Activated CD4-positive, alpha-beta T cell treated with anti-CD3 and anti-CD28 coated beads, Interleukin-2, Interleukin-4, amounts not matched to agents 100 ng/mL and 50 ng/mL, durations not matched to agents 16 hours and 8 hours (primary cell): ENCODE data around the gene OR52B6.
"Not testable (repeated sequence)": the region's sequence is repeated elsewhere in the genome, so short reads cannot be mapped to it uniquely, and the experiment has no call there.

Source experiments
- DNase-seq: peaks from one replicate; pipeline ENCODE4 v3.0.0-alpha.2; 2020; ENCODE audit warnings: low spot score

The OR52B6 gene, protein sequence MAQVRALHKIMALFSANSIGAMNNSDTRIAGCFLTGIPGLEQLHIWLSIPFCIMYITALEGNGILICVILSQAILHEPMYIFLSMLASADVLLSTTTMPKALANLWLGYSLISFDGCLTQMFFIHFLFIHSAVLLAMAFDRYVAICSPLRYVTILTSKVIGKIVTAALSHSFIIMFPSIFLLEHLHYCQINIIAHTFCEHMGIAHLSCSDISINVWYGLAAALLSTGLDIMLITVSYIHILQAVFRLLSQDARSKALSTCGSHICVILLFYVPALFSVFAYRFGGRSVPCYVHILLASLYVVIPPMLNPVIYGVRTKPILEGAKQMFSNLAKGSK

DNA sequence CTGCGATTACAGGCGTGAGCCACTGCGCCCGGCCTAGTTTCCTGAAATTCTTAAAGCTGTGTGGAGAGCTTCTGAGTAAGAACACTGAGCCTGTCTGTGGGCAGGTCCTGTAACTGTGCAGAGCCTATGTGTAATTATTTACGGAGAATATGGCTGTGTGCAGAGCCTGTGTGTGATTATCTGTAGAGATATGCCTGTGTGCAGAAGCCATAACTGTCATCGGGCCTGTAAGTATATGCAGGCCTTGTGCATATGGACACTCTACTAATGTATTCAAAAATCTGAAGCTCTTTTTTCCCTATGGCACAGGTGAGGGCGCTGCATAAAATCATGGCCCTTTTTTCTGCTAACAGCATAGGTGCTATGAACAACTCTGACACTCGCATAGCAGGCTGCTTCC, at the start of gene OR52B6:
TSS of gene OR52B6 (plus strand) at position 301 of the 400 bp plus-strand sequence. CDS start at position 301, 0 bp downstream.
- no peak for DNase-seq

DNA sequence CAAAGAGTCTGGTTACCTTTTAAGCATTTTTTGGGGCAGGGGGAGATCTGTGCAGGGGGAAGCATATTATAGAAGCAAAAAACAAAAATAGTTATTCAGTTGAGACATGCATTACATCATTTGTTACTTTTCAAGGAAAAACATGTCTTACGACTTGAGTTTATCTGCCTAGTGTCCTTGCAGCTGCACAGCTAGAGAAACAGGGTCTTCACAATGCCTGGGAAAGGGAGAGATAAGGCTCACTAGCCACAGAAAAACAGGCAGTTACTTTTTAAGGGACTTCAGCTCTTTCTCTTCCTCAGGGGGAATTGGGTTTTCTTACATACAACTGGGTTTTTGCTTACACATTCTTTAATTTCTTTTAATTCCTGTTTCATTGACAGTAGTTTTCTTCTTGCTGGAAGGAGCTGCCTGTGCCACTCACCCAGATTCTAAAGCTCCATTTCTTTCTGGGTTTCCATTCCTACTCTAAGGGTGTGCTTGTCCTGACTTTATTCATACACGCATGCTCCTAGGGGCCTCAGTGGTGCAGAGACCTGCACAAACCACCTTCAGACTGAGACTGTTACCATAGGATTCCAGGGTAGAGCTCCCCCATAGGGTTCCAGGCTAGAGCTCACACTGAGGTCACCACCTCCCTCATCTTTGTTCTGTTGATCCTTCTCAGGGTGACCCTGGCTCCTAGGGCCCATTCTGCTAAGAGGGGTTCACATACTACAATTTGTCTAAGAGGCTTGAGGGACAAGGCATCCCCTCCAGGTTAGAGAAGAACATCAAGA, 49.4 kb upstream of the OR52B6 start:
- no peak for DNase-seq

DNA sequence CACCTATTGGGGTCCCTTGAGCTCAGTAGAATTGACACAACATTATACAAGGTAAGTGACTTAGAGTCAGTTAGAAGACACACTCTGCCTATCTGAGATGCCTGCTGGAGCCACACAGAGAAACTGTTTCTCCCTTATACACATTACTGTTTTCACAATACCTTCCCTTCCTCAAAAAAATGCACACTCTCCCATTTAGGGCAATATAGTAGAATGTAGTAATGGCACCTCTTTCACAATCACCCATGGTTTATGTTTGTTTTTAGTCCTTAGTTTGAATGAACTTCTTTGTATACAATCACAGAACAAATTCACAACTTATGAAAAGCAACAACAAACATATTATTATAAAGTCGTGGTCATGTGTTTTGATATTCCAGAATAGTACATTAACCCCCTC, 46.6 kb upstream of the OR52B6 start:
- no peak for DNase-seq

DNA sequence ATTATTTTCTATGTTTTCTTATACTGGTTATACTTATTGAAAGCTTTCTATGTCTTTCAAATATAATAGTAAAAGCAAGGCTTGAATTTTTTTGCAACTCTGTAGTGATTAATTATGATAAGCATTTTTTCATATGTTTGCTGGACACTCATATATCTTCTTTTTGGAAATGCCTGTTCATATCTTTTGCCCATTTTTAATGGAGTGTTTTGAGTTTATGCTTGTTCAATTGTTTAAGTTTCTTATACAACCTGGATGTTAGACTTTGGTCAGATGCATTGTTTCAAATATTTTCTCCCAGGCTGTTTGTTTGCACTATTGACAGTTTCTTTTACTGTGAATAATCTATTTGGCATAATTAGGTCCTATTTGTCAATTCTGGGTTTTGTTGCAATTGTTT, 44.2 kb upstream of the OR52B6 start:
- no peak for DNase-seq

DNA sequence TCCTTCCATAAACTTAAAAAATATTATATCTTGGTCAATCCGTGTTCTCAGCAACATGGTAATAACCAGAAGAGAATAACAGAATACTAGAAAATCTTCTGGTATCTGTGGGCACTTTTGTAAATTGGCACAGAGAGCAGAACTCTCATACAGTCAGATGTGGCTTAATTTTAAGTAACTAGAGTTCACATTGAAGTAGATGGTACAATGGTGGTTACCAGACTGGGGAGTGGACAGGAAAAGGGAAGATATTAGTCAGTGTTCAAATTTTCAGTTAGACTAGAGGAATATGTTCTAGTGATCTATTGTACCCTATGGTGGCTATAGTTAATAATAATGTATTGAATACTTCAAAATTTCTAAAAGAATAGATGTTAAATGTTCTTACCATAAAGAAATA, 39.2 kb upstream of the OR52B6 start:
- DNase-seq, result no peak

DNA sequence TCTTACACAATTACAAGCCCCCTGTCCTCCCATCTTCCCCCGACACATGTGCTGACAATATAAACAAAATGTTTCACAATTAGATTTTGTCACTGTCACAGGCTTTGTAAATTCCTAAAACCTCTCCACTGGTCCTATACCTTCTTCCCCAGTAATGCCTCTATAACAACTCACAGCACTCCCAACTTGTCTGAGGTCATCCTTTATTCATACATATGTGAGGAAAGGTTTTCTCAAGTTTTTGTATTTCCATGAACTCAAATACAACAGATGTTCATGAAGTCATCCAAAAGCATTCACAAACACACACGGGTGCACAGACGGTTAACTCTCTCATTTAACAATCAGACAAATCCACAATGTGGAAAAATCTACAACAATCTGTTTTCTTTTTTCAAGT, 34.2 kb upstream of the OR52B6 start:
- DNase-seq, result no peak

DNA sequence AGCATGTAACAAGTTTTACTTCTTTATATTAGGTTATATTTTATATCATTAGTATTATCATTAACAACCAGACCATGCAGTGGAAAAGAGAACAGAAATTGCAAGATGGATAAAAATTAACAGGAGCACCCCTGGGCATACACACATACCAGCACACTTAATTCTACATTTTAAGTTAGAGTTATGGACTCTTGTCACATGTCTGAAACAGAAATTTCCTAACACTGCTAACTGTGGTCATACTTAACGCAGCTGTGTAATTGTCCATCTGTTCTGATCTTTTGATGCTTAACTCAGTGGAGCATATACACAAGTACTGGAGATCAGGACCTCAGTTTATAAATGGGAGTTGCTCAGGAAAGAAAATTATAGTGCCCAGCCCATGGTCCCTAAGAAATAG, 32.7 kb upstream of the OR52B6 start:
- no peak for DNase-seq

DNA sequence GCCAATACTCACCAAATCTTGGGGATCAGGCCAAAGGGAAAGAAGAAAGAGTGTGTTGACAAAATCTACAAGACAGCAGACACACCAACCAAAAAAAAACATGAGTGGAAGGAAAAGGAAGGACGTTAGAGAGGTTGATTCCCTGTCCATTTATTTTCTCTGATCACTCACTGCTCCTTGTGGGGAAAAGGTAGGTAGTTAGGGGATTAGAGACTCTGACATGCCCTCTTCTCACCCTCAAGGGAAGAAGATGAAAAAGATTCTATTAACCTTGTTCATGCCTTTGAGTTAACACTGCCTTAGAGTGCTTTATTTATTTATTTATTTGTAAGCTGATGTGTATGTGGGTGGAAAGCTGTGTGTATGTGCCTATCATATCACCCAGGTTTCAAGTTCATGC, 32.2 kb upstream of the OR52B6 start, which contains the start of gene OR52H1:
TSS of gene OR52H1 (minus strand) at position 101 of the 400 bp plus-strand sequence. CDS start 3,035 bp downstream, outside the sequence.
- no peak for DNase-seq

DNA sequence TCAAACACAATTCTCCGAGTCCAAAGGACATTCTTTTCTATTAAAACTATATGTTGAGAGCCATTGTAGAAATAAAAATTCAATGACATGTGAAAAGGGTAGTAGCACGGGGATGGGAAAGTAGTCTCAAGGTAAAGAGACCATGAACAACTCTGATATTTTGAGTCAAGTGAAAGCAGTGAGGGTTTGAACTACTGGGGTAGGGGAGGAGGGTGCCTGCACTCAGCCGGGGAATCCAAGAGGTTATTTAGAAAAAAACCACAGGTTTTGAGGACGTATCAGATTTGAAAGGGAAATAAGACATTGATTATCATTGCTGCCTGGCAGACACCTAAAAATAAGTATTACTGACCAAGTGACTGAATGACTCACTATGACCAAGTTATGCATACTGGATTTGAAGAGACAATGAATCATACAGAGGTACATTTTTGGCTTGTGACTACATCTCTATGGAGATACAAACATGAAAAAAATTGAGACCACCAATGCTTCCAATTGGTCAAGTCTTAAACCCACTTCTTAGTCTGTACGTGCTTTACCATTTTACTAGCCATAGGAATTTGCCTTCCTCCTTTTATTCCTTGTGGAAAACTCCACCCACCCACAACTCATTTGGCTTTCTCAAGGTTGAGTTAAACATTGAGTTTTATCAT, 30.1 kb upstream of the OR52B6 start:
- no peak for DNase-seq

DNA sequence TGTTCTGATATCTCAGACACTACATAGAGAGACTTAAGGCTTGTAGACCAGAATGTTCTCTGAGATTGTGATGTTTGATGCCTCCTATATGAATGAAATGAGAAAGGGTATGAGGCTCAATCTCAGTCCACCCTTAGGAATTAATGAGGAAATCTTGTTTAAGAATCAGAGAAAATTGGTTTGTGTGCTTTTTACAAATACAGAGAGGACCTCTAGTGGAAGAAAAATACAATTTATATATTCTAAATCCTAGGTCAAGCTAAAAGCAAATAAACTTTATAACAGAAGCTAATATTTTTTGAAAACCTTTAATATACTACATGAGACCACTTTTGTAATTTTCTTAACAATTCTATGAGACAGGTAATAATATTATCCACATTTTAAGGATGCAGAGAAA, 27.3 kb upstream of the OR52B6 start:
- no peak for DNase-seq

DNA sequence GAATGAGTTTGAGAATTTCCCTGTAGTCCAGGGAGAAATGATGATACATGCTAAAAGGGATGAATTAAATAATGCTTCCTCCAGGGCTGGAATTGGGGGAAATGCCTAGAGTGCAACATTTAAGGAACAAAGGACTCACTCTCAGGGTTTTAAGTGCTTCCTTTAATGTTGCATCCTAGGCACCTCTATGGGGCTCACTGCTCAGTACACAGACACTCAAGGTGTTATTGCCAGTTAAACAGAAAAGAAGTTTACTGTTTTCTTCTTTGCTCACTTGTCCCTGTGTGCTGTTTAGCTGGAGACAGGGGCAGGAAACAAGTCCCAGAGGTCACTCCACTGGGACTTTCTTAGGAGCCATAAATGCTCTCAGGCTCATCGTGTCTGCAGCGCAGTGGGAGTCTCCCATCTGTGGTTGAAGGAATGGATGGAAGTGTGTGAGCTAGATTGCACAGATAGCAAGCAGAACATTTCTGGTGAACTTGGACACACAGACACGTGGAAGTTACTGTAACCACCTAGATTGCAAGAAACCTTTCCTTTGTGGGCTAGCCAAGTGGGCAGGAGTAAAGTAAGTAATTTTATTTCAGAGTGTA, 24.0 kb upstream of the OR52B6 start:
- DNase-seq, result no peak

DNA sequence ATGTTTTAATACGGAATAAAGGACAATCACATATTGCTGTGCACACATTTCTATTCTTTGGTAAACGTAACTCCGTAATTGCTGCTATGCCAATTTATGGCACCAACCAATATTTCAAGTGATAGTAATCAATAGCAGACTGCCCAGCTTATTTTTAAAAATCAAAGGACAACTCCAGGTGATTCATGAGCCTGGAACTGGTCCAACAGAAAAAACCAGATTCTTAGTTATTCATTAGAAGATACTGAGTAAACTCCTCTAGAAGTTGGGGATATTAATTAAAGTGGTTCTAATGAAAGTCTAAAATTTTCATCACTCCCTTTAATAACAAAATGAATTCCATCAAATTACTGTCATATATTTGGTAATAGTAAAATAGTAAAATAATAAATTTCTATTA, 22.9 kb upstream of the OR52B6 start:
- no peak for DNase-seq

DNA sequence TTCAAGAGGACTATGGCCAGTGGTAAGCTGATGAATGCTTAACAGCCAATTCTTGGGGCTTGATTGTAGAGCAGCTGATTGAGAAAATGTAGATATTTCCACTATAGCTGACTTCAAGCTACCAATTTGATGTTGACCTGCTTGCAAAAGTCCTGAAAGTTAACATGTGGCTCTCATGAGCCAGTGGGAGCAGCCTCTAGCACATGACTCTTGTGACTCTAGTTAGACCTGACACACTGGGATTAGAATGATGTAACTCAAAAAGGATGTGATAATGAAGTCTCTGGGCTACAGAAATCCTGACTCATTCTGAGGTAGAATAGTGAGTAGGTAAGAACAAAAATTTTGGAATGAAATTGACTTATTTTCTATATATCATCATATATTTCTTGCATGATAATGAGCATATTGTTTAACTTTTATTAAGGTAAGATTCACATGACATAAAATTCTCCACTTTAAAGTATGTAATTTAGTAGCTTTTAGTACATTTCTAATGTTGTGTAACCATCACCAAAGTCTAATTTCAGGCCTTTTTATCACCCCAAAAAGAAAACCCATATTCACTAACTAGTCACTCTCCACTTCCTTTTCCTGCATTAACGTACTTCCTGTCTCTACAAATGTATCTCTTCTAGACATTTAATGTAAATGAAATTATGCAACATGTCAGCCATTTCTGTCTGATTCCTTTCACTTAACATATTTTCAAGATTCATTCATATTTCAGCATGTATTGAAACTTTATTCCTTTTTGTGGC, 16.2 kb upstream of the OR52B6 start:
- DNase-seq, result no peak

DNA sequence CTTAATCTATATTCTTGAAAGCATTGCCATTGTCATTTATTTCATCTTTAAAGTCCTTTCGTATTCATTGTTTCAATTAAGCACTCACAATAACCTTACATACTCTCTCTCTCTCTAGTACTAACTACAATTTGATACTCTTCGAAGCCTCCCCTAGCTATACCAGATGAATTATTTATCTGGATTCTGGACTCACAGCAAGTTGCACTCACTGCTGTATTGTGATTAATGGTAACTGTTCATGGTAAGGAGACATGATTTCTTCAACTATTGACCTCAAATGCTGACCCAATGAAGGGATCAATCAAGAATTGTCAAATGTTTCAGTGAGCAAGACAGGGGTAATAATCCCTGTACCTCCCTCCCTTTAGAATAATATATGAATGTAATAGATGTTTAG, 6.0 kb upstream of the OR52B6 start:
- DNase-seq, result no peak

DNA sequence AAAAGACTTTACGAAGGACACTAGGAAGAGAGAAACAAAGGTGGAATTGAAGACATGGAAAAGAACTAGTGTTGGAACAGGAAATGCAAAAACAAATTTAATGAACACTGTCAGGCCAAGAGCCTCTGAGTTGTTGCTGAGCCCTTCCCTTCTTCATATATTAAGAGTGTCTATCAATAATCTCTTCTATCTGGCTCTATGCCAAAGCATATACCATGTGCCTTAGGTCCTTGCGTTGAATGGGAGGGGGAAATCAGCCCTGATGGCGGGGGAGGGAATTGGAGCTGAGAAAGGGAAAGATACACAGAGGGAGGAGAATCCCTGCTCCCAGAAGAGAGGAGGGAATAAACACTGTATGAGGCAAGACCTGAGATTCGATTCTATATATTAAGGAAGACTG, 5.5 kb upstream of the OR52B6 start:
- no peak for DNase-seq

DNA sequence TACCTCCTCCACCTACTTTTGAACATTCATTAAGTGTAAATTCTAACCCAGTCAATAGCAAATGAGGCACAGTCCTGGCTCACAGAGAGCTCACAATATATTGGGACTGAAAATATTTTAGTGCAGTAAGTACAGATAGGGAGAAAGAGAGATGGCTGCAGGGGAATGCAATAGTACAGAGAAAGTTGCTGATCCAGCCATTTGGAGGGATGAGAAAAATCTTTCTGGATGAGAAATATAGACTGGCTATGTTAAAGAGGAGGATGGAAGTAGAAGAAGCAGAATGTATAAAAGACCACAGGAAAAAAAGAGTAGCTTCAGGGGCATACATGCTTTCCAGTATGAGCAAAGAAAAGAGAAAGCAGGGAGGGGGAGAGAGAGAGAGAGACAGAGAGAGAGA, 3.6 kb upstream of the OR52B6 start:
- DNase-seq, result no peak

DNA sequence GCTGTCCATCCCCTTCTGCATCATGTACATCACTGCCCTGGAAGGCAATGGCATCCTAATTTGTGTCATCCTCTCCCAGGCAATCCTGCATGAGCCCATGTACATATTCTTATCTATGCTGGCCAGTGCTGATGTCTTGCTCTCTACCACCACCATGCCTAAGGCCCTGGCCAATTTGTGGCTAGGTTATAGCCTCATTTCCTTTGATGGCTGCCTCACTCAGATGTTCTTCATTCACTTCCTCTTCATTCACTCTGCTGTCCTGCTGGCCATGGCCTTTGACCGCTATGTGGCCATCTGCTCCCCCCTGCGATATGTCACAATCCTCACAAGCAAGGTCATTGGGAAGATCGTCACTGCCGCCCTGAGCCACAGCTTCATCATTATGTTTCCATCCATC, 337 bp downstream of the OR52B6 start:
- no peak for DNase-seq

DNA sequence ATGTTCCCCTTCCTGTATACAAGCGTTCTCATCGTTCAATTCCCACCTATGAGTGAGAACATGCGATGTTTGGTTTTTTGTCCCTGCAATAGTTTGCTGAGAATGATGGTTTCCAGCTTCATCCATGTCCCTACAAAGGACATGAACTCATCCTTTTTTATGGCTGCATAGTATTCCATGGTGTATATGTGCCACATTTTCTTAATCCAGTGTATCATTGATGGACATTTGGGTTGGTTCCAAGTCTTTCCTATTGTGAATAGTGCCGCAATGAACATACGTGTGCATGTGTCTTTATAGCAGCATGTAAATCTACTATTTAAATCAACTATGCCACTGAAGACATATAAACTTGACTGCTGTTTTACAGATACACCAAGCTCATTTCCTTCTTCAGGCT, 3.8 kb downstream of the OR52B6 start:
- not testable (repeated sequence) for DNase-seq

DNA sequence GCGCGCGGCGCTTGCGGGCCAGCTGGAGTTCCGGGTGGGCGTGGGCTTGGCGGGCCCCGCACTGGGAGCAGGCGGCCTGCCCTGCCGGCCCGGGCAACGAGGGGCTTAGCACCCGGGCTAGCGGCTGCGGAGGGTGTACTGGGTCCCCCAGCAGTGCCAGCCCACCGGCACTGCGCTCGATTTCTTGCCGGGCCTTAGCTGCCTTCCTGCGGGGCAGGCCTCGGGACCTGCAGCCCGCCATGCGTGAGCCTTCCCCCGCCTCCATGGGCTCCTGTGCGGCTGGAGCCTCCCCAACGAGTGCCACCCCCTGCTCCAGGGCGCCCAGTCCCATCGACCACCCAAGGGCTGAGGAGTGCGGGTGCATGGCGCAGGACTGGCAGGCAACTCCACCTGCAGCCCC, 9.2 kb downstream of the OR52B6 start:
- DNase-seq, result not testable (repeated sequence)

DNA sequence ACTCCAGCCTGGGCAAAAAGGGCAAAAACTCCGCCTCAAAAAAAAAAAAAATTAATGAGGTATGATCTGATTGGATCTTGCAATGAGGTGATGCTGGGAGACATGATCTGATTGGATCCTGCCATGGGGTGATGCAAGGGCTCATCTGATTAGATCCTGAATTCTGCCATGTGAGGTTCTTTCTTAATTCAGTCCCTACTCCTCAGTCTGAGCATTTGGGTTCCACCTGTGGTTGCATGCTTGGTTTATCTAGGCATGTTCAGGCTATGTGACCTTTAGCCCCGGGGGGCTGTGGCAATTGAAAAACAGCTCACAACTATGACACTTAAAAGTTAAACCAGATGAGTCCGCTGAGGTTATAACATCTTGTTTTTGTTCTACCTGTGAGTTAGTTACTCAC, 10.9 kb downstream of the OR52B6 start:
- no peak for DNase-seq

DNA sequence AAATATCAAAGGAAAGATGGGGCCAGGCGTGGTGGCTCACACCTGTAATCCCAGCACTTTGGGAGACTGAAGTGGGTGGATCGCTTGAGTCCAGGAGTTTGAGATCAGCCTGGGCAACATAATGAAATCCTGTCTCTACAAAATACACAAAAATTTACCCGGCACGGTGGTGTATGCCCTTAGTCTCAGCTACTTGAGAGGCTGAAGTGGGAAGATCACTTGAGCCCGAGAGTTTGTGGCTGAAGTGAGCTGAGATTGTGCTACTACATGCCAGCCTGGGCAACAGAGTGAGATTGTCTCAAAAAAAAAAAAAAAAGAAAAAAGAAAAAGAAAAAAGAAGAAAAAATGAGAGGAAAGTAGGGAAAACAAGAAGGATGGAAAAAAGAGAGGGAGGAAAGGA, 11.9 kb downstream of the OR52B6 start:
- no peak for DNase-seq

DNA sequence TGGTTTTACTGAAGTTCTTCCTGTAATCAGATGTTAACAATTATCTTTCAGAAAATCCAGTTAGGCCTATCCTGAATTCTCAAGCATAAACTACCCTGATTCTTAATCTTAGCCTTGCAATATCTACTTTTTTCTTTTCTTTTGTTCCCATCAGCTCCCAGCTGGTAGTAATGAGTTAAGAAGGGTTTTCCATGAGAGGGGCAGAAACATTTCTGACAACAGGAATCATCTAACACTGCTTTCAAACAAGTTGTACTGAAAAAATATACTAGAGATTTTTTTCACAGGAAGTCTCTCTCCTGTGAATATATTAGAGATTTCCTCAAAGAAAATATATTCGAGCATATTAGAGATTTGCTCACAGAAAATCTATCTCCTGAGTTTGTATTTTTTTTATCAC, 12.5 kb downstream of the OR52B6 start:
- no peak for DNase-seq
